HG03039 (cell line): ENCODE results near the gene FAM186B.
"Not testable (repeated sequence)": the region's sequence is repeated elsewhere in the genome, so short reads cannot be mapped to it uniquely, and the experiment has no call there.

Source experiments
- ATAC-seq: cut with Tn5 transposase; IDR thresholded peaks from one replicate; pipeline ENCODE4 v1.9.1; 2021; ENCODE audit warnings: mild to moderate bottlenecking, moderate library complexity; ENCODE audit not compliant: unreplicated experiment

Gene FAM186B

GRCh38 chr12:49612210-49612609, 6.8 kb upstream of the FAM186B start:
- ATAC-seq, result no peak

- not testable (repeated sequence) for ATAC-seq
Observed at GRCh38 chr12:49610785-49611184, 5.3 kb upstream of the FAM186B start.

GRCh38 chr12:49609875-49610154, 4.4 kb upstream of the FAM186B start:
- no peak for ATAC-seq

- no peak for ATAC-seq
Observed at GRCh38 chr12:49609059-49609874, 3.8 kb upstream of the FAM186B start.

- ATAC-seq, result no peak
Observed at GRCh38 chr12:49604856-49605255, 583 bp downstream of the FAM186B start.

DNA sequence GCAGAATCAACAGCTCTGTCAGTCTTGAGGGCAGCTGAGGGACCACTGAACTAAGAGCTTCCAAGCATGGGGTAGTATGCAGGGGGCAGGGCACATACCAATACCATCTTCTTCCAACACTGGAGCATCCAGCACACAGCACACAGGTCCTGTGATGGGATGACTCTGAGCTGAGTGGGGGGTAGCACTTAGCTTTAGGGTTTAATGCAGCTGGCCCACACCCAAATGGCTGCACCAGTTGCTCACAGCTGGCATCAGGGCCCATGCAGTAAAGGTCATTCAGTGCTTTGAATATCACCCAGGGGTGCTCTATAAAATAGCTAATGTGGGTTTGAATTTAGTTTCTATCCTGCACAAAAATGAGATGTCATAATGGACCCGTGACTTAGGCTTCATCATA, 1.7 kb downstream of the FAM186B start:
- ATAC-seq, result no peak

DNA sequence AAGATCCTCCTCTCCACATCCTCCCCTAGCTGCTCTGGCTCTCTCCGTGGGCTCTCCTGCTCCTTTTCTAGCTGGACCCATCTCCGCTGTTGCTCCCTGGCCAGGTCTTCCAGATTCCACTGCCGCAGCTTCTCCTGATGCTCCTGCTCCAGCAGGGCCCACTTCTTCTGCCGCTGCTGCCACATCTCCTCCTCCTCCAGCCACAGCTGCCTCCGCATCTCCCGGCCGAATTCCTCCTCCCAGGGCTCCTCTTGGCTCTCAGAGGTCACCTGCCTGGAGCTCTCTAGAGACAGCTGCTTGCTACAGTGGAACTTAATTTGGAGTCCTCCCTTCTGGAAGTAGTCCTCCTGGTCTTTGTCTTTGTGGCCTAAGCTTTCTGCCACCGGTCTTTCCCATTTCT, 5.5 kb downstream of the FAM186B start:
- no peak for ATAC-seq

- ATAC-seq, result no peak
Observed at GRCh38 chr12:49598527-49598926, 6.9 kb downstream of the FAM186B start.

DNA sequence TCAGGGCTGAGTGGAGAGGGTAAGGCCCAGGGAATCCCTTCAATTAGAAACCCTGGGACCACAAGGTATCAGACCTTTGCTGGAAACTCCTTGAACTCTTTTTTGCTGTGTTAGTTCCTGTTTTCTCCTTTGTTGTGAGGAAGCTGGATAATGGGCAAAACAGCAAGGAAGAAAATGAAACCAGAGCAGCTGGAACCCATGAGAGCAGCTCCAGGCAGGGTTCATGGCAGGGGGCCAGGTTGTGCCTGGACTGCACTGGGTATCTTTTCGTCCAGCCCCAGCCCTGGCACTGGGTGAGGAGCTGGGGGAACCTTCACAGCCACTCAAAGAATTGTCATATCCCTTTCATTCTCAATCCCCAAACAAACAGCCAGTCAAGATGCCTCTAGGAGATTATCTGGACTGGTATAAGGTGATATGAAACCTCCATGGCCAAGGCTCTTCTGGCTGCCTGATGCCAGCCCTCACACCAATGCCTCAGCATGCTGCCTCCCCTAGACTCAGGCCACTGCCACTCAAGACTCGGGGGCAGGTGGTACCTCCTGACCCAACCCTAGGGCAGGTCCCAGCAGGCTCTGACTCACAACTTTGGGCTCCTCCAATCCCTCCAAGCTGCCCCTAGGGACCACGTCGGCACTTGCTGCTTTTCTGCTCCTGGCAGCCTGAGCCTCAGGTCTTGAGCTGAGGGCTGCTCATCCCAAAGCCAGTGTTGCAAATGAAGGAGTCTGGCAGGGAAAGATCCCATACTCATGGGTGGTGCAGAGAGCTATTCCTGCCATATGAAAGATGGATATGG, 16.5 kb downstream of the FAM186B start:
- no peak for ATAC-seq

DNA sequence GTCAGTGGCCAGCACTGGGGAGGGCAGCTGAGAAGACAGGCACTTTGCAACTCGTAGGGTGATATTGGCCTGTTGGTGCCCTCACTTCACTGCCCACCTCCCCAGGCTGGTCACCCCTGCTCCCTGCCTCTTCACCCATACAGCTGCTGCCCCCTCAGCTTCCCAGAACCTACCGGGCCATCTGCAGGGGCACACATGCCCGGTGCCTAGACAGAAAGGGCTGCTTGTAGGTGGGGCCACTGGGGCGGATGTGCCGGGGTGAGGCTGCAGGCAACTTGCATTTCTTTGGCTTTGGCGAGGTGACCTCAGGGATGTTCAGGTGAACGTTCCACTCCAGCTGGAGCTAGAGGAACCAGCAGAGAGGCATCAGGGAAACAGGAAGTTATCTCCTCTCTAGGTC, 17.2 kb downstream of the FAM186B start:
- ATAC-seq, result no peak

- ATAC-seq, result no peak
Observed at GRCh38 chr12:49587174-49587908, 18.1 kb downstream of the FAM186B start.

GRCh38 chr12:49585477-49586459, 19.7 kb downstream of the FAM186B start:
- ATAC-seq, result no peak

- ATAC-seq, result no peak
Observed at GRCh38 chr12:49584591-49584990, 20.8 kb downstream of the FAM186B start.

DNA sequence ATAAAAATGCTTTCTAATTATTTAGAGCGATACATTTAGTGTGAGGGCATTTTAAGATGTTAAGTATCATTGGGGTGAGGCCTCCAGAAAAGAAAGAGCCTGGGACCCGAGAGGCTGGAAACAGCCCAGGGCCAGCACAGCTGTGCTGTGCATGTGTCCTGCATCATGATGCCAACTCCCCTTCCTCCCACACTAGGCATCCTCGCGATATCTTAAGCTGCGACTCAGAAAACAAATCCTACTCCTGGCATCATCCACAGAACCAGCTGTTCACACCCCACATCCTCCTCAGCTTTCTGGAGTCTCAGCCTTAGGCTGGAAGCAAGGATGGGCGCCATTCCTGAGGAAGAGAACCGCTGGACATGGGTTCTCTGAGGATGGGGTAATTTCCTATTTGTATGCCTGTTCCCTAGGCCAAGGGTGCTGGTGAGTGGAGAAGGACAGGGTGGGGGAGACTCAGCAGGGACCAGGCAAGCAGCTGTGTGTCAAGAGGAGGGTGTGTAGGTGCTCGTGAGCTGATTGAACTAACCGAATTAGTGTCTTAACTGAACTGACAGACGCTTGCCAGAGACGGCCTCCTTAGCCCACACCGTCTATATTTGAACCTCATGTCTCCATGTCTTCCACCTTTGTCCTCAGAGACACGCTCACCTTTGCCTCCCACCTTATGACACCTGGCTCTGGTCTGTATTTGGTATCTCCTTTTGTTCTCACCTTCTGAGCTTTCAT, 21.9 kb downstream of the FAM186B start:
- no peak for ATAC-seq

- ATAC-seq, result no peak
Observed at GRCh38 chr12:49582850-49583249, 22.6 kb downstream of the FAM186B start.

DNA sequence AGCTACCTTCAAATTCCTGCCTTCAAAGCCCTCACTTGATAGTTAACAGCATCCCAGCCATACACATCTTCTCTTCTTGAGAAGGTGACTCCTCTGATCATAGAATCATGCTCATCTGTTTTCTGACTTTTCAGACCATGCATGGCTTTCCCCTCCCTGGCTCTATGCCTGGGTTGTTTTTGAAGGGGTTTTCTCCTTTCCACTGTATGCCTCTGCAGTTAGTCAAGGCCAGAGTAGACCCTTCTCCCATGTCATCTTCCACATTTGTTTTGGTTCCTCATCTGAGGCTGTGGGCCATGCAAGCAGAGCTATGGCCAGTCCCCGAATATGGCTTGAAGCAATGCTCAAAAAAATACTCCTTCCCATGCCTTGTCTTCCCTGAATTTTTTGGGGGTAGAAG, 23.2 kb downstream of the FAM186B start:
- no peak for ATAC-seq

DNA sequence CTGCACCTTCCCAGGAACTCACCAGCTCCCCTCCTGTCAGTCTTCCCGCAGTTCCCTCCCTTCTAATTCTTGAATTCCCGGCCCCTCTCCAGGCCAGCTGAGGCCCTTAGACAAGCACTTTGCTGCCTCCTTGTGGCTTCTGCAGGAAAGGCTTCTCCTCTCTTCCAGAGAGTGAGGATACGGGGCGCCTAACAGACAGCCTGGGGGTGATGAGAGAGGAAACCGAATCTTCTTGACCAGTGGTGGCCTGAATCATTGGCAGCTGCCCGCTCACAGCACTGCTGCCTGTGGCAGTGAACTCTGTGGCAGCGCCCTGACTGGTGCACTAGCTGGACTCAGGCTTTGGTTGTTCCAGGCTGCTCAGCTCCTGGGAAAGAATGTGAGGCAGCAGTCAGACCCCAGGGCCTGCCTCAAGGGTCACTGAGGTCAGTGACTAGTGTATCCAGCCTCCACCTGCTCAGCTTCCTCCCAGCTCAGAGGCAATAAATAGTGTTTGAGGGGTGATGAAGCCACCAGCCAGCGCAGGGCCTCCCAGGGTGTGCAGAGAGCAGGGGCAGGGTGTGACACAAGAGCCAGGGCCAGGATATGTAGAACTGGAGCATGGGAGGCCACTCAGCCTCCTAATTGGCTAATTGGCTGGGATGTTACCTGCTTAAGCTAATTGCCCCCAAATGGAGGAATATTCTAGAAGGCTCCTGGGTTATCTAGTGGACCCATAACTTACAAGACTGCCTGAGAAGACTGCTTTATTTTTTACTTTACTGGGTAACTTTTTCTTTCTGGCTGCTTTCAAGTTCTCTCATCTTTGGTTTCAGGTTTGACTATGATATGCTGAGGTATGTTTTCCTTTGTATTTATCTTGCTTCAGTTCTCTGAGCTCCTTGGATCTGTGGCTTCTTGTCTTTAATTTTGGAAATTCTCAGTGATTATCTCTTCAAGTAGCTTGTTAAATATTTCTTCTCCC, 24.6 kb downstream of the FAM186B start:
- no peak for ATAC-seq

GRCh38 chr12:49578471-49579112, 26.8 kb downstream of the FAM186B start:
- no peak for ATAC-seq
